Keratinocyte (primary cell): ENCODE data around the gene PDE6A. TPM values are rescaled to one million over a fixed set of nuclear protein-coding genes. Genes with fewer than 3 reads are reported as not detected.

Experiments used
- DNase-seq: peaks from one replicate; pipeline ENCODE4 v3.0.0-alpha.2; 2011; ENCODE audit warnings: low read depth, missing footprints, low spot score
- FAIRE-seq: peaks from 2 replicates; lab custom pipeline; 2011; peaks lifted over from hg19 to GRCh38; lab: Jason Lieb, UNC
- H2AFZ ChIP-seq: 2 replicates; pipeline ENCODE4 v1.6.0; 2012; ENCODE audit warnings: low read length, control low read depth, inconsistent platforms; ENCODE audit not compliant: control insufficient read depth
- H3K27ac ChIP-seq: 2 replicates; pipeline ENCODE4 v1.5.1; 2011; ENCODE audit warnings: low read length; ENCODE audit not compliant: control insufficient read depth, insufficient read depth
- H3K27me3 ChIP-seq: 3 replicates; pipeline ENCODE4 v1.6.0; 2011; ENCODE audit warnings: low read length; ENCODE audit not compliant: control insufficient read depth, insufficient read depth; ENCODE audit errors: extremely low read depth
- H3K36me3 ChIP-seq, 2 experiments: 2 replicates in 1 of 2; 3 replicates in 1 of 2; pipeline ENCODE4 v1.5.1; 2011; ENCODE audit warnings: low read length in 2 of 2, mild to moderate bottlenecking in 1 of 2; ENCODE audit not compliant: control insufficient read depth in 2 of 2, insufficient read depth in 2 of 2; ENCODE audit errors: extremely low read depth in 1 of 2
- H3K4me1 ChIP-seq: 3 replicates; pipeline ENCODE4 v1.5.1; 2011; ENCODE audit warnings: low read length; ENCODE audit not compliant: control insufficient read depth, insufficient read depth; ENCODE audit errors: extremely low read depth
- H3K4me2 ChIP-seq: 3 replicates; pipeline ENCODE4 v1.6.0; 2011; ENCODE audit warnings: low read depth, low read length; ENCODE audit not compliant: control insufficient read depth, insufficient read depth; ENCODE audit errors: extremely low read depth
- H3K4me3 ChIP-seq, 3 experiments: fragments of 200-600 bp in 1 of 3; sonication (generic) in 1 of 3; 2 replicates in 2 of 3; 3 replicates in 1 of 3; pipeline ENCODE4 v1.5.1; 2011 to 2016; ENCODE audit warnings: low read length in 3 of 3, mild to moderate bottlenecking in 3 of 3, control low read depth in 2 of 3, inconsistent platforms in 1 of 3, low read depth in 1 of 3, mixed read lengths in 1 of 3, mixed run types in 1 of 3, moderate library complexity in 1 of 3; ENCODE audit not compliant: control insufficient read depth in 2 of 3, insufficient read depth in 2 of 3; ENCODE audit errors: extremely low read depth in 1 of 3
- H3K79me2 ChIP-seq: 2 replicates; pipeline ENCODE4 v1.6.0; 2012; ENCODE audit warnings: low read length; ENCODE audit not compliant: control insufficient read depth, insufficient read depth
- H3K9ac ChIP-seq: 3 replicates; pipeline ENCODE4 v1.6.0; 2011; ENCODE audit warnings: low read length; ENCODE audit not compliant: control insufficient read depth, insufficient read depth; ENCODE audit errors: extremely low read depth
- H3K9me1 ChIP-seq: 3 replicates; pipeline ENCODE4 v1.6.0; 2011; ENCODE audit warnings: low read length; ENCODE audit not compliant: control insufficient read depth, insufficient read depth; ENCODE audit errors: extremely low read depth
- H3K9me3 ChIP-seq: 2 replicates; pipeline ENCODE4 v1.5.1; 2012; ENCODE audit warnings: low read depth, low read length; ENCODE audit not compliant: control insufficient read depth
- H4K20me1 ChIP-seq: 3 replicates; pipeline ENCODE4 v1.6.0; 2011; ENCODE audit warnings: low read length; ENCODE audit not compliant: control insufficient read depth, insufficient read depth; ENCODE audit errors: extremely low read depth
- CTCF ChIP-seq, 3 experiments: IDR thresholded peaks in 1 of 3; conservative IDR thresholded peaks in 1 of 3; optimal IDR thresholded peaks in 1 of 3; 2 replicates in 2 of 3; 3 replicates in 1 of 3; pipeline versions ENCODE3 to v1.5.1; 2011; ENCODE audit warnings: low read length in 3 of 3, mild to moderate bottlenecking in 3 of 3, moderate library complexity in 2 of 3, control low read depth in 1 of 3, inconsistent platforms in 1 of 3; ENCODE audit not compliant: insufficient read depth in 2 of 3; ENCODE audit errors: extremely low read depth in 1 of 3
- EZH2 ChIP-seq: IDR thresholded peaks from one replicate; pipeline ENCODE4 v1.6.1; 2012; ENCODE audit warnings: inconsistent platforms, mild to moderate bottlenecking, low read length, moderate library complexity
- dilution Hi-C: fragments of 300-500 bp; cut with MboI; formaldehyde crosslinking; loops from one replicate; pipeline ENCODE4 v1.7.0; 2020; ENCODE audit warnings: low sequenced_read_pairs; ENCODE audit not compliant: extremely low pct_ligation_motif_present
- polyA plus RNA-seq, 5 experiments: library from polyadenylated mRNA; depleted of rRNA in 3 of 5; stranded (reverse) in 3 of 5; stranded (forward) in 1 of 5; unstranded in 1 of 5; fragments of >200 nt; gene quantifications; 1 replicate in 1 of 5; 2 replicates in 3 of 5; 3 replicates in 1 of 5; pipeline versions ENCODE4 v1.2.1 to v1.2.3, GENCODE V29; 2011 to 2012; ENCODE audit warnings: missing spikeins in 2 of 5, low read depth in 1 of 5, low replicate concordance in 1 of 5

PDE6A gene
- polyA plus RNA-seq, 1 donor (not counting 4 experiments of a cell fraction or from before 2014, with no cell fraction given), result 0.03 TPM

- peak; percentile 88 for FAIRE-seq
- no peak overlapping the region for H3K4me2 ChIP-seq
- peaks cover 0 to 10% of the 10 kb centered on the region in 2 experiments for H3K36me3 ChIP-seq
- H3K4me3 ChIP-seq, result no peak overlapping the region
- DNase-seq, result no peak
- no peaks in the 10 kb centered on the region for H3K9me3 ChIP-seq
- H3K27ac ChIP-seq, result no peak overlapping the region
- dilution Hi-C loops, result loop anchor here (25.0 kb wide), 1 partner anchor 110 kb away; the partner anchor contains the start of gene SLC26A2
- no peaks in the 10 kb centered on the region for H3K27me3 ChIP-seq
- H4K20me1 ChIP-seq, result no peaks in the 10 kb centered on the region
- no peaks in the 10 kb centered on the region for H3K79me2 ChIP-seq
- TF ChIP-seq EZH2 (no peak), CTCF (optimal IDR thresholded peaks at IDR 0.05 in 1 of 3, IDR thresholded peaks at IDR 0.05 in 1 of 3, conservative IDR thresholded peaks at IDR 0.05 in 1 of 3; ENCODE audit: extremely low read depth in 1 of 3, insufficient read depth in 2 of 3, low read length in 3 of 3) (peak; percentile 89 to 95 (median 95))
- no peak overlapping the region for H3K9ac ChIP-seq
- H2AFZ ChIP-seq, result no peak overlapping the region
- H3K4me1 ChIP-seq, result no peaks in the 10 kb centered on the region
- H3K9me1 ChIP-seq, result no peaks in the 10 kb centered on the region
Observed at GRCh38 chr5:149852641-149853330, 91.8 kb downstream of the PDE6A start.

GRCh38 chr5:149851211-149851610 is 93.4 kb downstream of the PDE6A start:
- H3K4me2 ChIP-seq, result no peak overlapping the region
- no peak overlapping the region for H3K27ac ChIP-seq
- DNase-seq (no peak), FAIRE-seq (no peak)
- no peak overlapping the region for H2AFZ ChIP-seq
- H3K36me3 ChIP-seq, result peaks cover 3 to 16% of the 10 kb centered on the region in 2 experiments
- no peaks in the 10 kb centered on the region for H4K20me1 ChIP-seq
- H3K9me3 ChIP-seq, result no peaks in the 10 kb centered on the region
- no peaks in the 10 kb centered on the region for H3K9me1 ChIP-seq
- H3K4me1 ChIP-seq, result no peaks in the 10 kb centered on the region
- H3K4me3 ChIP-seq, result no peak overlapping the region
- TF ChIP-seq CTCF (optimal IDR thresholded peaks at IDR 0.05 in 1 of 3, IDR thresholded peaks at IDR 0.05 in 1 of 3, conservative IDR thresholded peaks at IDR 0.05 in 1 of 3; ENCODE audit: extremely low read depth in 1 of 3, insufficient read depth in 2 of 3, low read length in 3 of 3) (no peak), EZH2 (no peak)
- no peaks in the 10 kb centered on the region for H3K27me3 ChIP-seq
- dilution Hi-C loops, result loop anchor here (25.0 kb wide), 1 partner anchor 111 kb away; the partner anchor contains the start of gene SLC26A2
- no peak overlapping the region for H3K9ac ChIP-seq
- H3K79me2 ChIP-seq, result no peaks in the 10 kb centered on the region
